HG03439 (cell line): ENCODE results near the gene SAMHD1.
A peak's percentile ranks its signal among the peaks of the same experiment; 100 is the strongest.
"Not testable (repeated sequence)": the region's sequence is repeated elsewhere in the genome, so short reads cannot be mapped to it uniquely, and the experiment has no call there.

Source experiments
- ATAC-seq: cut with Tn5 transposase; IDR thresholded peaks from one replicate; pipeline ENCODE4 v1.9.1; 2021; ENCODE audit warnings: mild to moderate bottlenecking, moderate library complexity; ENCODE audit not compliant: unreplicated experiment

The SAMHD1 gene

DNA sequence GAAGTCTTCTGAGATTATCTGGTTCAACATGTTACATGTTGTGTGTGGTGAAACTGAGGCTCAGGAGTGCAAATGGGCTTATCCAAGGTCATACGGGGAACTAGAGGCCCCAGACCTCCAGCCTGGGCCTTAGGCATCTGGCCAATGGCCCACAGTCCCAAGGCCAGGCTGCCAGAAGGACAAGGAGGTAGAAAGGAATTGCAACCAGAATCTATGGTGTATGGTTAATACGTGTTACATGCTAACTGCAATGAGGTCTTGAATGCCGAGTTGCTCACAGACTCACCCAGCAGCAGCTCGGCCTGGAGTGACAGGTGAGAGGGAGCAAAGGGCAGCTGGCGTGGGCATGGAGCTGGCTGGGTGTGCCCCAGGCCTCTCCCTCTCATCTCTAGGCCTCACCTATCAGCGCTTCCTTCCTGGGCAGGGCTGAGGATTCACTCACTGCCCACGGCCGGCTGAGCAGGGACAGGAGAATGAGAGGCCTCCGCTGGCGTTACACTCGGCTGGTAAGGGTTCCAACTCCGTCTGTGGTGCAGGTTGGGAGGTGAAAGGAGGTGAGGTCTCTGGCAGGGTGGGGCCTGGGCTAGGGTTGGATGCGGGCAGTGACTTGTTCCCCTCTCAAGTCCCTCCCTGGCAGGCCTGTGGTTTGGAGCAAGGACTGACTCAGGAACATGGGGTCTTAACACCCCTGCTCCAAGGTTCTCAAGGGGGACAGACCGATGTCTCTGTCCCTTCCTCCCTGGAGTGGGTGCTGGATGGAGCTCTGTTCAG is 75.6 kb downstream of the SAMHD1 start, which contains the start of gene TLDC2:
Gene TLDC2 (plus strand): TSS at position 437 of the 771 bp plus-strand sequence. CDS start 37 bp downstream, at position 474.
- ATAC-seq: no peak

DNA sequence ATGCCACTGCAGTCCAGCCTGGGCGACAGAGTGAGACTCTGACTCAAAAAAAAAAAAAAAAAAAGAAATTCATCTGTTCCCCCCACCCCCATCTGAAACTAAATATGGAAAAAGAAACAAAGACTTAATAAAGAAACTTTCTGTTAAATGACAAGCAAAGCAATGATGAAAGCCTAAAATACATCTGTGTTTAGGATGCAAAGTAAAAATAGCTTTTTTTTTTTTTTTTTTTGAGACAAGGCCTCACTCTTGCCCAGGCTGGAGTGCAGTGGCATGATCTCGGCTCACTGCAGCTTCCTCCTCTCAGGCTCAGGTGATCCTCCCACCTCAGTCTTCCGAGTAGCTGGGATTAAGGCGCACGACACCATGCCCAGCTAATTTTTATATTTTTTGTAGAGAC is 76.4 kb downstream of the SAMHD1 start:
- ATAC-seq: not testable (repeated sequence)

DNA sequence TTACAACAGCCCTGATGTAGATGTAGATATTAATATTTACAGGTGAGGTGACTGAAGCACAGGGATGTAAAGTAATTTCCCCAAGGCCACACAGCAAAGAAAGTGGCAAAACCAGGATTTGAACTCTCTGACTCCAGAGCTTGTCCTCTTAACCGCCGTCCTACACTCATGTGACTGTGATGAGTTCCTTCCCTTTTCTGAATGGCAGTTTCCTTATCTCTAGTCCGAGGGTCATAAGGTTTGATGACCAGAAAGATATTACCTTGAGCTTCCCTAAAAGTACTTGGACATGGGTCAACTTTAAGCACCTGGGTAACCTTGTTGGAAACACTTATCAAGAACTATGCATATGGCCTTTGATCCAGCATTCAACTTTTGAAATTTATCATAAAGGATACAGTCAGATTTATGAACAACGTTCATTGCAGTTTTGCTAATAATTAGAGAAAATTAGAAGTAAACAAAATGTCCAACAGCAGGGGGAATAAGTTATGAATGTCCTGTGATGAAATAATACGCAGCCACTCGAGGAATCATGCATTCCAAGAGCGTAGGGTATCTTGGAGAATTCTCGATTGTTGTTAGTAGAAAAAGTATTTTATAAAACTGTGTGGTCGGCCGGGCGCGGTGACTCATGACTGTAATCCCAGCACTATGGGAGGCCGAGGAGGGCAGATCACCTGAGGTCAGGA is 77.9 kb downstream of the SAMHD1 start:
- ATAC-seq: no peak

DNA sequence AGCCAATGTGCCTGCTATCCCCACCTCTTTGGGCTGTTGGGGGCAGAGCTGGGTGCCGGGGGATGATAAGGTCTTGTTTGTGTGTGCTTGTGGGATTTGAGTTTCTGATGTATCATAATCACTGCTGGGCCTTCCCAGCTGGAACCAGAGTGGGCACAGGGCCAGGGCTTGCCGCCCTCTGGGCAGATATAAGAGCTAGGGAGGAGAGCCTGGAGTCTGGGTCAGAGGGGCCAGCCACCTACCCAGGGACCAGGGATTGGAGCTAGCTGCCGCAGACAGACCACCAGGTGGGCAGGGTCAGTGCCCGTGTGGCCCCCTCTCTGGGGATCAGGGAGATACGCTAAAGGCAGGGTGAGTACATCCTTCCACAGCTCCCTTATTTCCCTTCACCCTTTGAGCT is 78.7 kb downstream of the SAMHD1 start:
- ATAC-seq: no peak

DNA sequence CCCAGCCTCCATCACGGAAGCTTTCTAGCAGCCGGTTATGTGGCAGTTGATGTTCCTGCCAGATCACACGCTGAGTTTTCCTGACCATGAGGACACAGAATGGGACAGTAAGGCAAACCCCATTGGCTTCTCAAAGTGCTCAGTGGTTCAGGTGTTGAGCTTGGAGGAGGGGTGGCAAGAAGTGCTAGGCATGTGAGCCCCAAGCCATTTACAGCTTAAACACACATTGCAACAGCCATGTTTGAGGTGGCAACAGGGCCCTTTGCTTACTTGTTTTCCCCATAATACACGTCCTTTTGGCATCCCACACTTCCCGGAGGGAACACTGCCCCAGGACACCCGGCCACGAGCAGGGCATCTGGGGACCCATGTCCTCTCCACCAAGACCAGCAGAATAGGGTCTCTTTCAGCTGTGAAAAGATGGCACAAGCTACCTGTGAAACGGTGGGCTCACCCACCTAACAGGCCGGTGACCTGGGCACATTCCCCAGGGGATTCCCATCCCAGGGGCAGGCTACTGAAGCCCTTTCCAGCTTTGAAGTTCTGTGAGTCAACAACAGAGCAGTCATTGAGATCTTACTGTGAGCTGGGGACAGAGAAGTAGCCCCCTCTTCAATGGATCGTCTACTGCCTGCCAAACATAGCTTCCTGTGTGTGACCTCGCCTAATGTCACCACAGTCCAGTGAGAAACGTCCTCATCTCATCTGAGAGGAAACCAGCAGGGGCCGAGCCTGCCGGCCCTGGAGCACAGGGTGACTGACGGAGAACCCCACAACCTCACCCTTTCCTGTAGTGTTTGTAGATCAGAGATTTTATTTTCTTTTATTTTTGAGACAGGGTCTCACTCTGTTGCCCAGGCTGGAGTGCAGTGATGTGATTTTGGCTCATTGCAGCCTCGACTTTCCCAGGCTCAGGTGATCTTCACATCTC is 79.6 kb downstream of the SAMHD1 start:
- no peak for ATAC-seq

DNA sequence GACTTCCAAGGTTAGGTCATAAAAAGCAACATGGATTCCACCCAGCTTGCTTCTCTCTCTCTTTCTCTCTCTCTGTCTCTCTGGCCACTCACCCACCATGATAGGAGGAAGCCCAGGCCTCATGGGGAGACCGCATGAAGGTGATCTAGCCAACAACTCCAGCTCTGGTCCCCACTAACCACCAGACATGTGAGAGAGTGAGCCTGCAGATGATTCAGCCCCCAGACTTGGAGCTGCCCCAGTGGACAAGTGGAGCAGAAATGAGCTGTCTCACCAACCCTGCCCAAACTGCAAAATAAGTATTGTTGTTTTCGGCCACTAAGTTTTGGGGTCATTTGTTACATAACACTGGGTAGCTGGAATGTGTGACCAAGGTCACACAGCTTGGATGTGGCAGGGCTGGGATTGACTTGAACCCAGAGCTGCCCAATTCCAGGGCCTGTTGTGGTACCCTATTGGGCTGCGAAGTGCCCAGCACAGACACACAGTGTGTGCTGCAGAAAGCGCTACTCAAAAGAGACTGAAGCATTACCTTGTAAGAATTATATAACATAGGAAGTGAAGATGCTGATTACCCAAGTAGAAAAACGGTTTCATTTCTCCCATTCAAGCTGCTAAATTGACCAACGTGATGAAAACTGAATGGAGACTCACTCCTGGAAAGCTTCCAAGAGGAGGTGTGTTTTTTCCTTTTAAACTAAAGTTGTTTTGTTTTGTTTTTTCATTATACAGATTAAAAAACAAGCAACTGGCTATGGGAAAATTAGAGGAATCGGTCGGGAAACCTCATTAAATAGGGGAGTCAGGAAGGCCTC is 84.6 kb downstream of the SAMHD1 start:
- ATAC-seq: no peak

DNA sequence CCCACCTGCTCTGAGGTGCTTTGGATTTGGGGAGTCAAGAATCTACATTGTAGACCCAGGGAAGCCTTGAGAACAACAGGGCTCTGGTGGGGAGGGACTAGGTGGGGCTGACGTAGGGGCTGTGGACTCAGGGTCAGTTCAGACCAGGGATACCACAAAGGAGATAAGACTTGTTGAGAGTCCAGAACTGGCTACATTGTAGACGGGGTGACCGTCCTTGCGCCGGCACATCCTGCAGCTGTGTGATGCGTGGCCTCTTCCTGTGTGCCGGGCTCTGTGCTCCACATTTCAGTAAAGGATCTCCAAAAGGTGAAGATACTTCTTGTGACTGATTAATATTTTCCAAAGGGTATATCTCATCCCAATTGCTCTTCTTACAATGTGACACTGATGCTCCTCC is 85.3 kb downstream of the SAMHD1 start:
- no peak for ATAC-seq

DNA sequence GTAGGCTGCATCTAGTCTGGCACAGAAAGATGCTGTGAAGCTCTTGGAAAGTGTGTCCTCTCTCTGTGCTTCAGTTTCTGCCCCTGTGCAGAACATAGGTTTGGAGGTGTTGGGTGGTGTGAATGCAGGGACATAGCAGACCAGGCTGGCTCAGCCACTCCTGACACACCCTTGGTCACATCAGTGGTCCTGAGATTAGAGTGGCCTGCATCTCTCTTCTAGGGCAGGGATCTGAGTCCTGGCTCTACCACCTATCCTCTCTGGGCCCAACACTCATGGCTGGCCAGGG is 85.7 kb downstream of the SAMHD1 start:
- ATAC-seq: no peak

DNA sequence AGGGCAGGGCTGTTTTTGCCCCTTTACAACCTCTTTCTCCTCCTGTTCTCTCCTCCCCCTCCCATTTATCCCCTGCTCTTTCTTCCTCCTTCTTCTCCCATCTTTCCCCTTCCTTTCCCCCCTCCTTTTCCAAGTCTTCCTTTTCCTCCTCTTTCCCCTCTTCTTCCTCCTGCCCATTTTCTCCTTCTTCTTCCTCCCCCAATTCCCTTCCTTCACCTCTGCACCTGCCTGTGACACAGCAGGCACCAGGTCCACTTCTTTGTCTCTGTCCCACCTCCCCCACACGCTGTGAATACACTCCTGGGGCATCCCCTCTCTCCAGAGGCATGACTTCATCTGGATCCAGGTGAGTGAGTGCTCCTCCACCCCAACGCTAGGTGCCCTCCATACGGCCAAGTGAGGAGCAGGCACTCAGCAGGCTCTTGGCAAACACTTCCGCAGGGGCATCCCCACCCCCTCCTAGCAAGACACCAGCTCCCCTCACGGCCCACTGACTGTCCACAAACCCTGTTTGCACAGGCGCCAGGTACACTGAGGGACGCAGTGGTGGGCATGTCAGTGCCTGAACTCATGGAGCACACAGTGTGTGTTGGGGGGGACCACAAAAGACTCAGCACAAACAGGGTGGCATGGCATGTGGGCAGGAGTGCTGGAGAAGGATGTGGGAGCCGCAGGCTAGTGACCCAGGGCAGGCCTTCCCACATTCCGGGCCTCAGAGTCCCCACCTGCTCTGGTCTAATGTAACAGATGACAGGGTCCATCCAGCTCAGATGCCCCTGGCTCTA is 86.2 kb downstream of the SAMHD1 start:
- no peak for ATAC-seq

DNA sequence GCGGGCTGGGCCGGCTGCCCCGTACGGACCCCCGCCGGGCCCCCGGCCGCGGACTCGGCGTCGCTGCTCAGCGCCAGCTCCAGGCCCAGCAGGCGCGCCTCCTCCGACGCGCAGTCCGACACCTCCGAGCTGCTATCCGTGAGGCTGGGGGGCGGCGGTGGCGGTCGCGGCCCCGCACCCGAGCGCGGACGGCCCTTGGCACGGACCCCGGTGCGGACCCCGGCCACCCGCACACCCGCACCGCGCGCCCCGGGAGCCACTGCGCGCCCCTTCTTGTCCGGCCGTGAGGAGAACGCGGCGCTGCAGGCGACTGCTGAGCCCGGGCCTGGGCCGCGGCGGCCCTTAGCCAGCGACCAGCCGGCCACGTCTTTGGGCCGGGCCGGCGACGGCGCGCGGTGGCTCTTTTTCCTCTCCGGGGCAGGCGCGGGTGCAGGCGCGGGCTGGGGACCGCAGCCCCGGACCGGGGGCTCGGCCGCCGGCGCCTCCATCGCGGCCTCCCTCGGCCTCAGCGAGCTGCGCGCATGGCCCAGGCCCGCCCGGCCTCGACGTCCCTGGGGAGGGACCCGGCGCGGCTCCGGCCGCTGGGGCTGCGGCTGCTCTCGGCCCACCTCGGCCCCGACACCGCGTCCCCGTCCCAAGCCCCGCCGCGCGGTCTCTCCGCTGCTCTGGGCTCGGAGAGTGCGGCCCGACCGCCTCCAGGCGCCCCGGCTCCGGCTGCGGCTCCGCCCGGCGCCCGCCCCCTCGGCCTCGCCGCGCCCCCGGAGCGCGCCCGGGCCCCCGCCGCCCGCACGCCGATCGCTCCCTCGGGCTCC is 88.4 kb downstream of the SAMHD1 start:
- ATAC-seq: peak; percentile 25

DNA sequence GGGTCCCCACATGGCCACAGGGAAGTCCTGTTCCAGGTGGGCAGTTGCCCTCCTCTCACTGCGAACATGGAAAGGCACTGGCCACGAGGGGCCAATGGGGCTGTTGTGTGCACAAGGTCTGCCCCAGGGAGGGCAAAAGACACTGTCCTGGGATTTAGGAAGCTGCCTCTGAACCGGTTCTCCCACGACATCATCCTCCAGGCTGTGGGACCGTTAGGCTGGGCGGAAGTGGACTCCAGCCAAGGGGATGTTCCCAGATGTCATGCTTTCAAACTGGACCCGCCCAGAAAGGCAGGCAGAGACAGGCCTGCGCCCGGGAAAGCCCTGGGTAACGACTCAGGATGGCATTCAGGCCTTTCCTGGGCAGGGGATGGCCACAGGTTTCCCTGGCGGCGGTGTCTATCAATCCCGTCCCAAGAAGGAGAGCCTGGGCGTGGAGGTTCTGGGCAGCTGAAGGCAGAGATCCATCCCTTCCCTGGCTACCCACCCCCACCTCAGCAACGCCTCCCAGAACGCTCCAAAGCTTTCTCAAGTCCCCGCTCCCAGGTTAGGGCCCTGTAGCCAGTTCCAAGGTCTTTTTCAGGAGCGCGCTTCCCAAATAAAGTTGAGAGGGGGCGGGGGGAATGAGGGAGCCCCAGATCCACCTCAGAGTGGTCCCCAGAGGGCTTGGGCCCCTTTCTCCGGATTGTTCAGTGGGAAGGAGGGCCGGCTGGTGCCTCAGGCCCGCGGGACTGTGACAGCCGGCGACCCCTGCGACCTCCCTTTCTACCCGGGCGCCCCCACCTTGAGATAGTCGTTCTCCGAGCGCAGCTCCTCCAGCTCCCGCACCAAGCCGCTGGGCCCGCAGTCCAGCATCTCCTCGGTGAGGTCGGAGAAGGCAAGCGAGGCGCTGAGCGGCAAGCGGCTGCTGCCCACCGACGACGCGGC is 89.4 kb downstream of the SAMHD1 start:
- ATAC-seq: no peak

DNA sequence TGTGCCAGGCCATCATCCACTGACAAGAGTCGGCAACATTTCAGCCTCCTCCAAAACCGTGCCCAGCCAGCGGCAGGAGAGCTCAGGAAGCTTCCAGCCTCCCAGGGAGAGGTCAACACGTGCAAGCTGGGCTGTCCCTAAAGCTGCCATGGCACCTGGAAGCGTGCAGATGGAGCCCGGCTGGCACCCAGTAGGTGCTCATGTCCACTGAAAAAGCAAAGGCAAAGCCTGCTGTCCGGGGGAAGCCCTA is 90.0 kb downstream of the SAMHD1 start:
- no peak for ATAC-seq

DNA sequence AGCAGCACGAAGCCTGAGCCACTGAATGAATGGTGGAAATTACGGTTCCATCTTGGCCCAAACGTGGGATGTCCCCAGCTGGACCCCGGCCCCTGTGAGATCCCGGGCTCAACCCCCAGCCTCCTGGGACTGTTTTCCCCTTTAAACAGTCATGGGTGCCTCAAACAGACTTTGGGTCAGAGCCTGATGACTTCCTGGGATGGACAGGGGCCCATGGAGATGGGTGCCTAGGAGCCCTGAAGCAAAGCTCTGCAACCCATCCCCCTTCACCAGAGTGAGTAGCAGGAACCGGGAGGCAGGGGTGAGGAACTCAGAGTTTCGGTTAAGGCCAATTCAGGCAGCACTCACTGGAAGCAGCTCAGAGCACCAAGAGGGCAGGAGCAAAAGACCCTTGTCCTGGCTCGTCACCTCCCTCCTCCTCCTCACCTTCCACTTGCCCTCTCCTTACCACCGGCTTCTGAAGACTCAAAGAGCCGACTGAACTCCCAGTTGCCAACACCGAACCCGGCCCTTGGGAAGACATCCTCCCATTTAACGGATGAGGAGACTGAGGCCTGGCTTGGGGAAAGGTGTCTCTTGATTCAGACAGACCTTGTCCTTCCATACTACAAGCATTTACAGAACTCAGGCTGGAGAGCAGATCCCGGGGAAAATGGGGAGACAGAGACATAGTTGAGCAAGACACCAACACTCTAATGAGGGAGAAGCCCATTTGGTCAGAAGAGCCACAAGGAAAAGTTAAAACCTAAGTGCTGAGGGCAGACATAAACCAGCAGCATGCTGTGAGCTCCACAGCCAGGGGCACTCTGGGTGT is 90.5 kb downstream of the SAMHD1 start:
- ATAC-seq: no peak

DNA sequence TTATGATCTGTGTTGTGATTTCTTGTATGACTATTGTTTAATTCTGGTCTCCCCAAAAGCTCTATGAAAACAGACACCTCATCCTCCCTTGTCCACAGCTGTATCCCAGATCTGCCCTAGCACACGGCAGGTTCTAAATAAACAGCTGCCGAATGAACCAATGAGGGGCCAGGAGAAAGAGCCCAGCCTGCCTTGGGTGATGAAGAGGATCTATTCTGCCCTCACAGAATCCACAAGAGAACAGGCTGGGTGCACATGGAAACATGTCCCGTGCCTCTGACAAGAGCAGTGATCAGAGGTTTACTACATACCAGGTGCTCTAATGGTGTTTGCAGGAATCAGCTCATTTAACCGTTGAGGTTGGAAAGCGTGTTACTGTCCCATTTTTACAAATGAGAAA is 91.2 kb downstream of the SAMHD1 start:
- no peak for ATAC-seq

DNA sequence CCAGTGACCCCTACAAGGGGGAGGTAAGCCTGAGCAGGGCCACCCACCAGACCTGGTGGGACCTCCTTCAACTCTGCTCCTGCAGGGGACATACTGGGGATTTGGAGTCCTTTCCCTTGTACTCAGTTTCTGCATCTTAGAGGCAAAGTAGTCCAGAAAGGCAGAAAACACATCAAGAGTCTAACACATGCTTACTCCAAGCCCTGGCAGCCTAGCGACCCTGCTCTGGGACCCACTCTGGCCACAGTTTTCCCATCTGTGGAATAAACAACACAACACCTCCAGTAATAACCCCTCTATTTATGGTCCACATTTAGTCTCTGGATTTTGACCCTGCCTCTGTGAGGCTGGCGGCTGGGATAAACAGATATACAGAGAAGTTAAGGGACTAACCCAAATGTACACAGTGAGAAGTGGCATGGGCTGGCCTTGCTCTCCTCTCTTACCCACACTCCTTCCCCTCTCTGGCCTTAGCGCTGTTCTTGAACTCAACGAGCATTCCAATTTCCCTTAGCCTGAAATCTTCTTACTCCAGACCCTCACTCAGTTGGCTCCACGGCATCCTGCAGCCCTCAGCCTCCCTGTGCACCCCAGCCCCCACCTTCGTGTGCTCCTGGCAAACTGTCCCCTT is 91.7 kb downstream of the SAMHD1 start:
- no peak for ATAC-seq

DNA sequence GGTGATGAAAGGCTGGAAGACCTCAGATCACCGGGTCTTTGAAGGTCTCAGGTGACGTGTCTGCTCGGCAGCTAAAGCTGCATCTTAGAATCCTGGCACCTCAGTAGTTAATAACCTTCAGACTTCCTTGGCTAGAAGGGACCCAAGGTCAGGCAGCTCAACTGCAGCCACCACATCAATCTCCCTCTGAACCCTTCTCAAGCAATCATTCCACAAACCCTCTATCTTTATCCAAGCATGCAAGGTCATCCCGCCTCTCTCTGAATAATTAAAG is 92.3 kb downstream of the SAMHD1 start:
- ATAC-seq: no peak
